Neural progenitor cell (in vitro differentiated cells): Measurements from ENCODE around the gene TAF8. TPM values are rescaled to one million over a fixed set of nuclear protein-coding genes. Genes with fewer than 3 reads are reported as not detected.
A peak's percentile ranks its signal among the peaks of the same experiment; 100 is the strongest.

Experiments used
- DNase-seq: peaks from one replicate; pipeline ENCODE4 v3.0.0-alpha.2; 2016; ENCODE audit warnings: low spot score
- H2AFZ ChIP-seq: fragments of 200-600 bp; sonication (generic); replicated peaks from 2 replicates; pipeline ENCODE4 v1.6.1; 2016; ENCODE audit warnings: antibody characterized with exemption
- H3F3A ChIP-seq: fragments of 200-600 bp; sonication (generic); 2 replicates; pipeline ENCODE4 v1.6.1; 2016; ENCODE audit warnings: antibody characterized with exemption, low read depth
- H3K27ac ChIP-seq: fragments of 200-600 bp; sonication (generic); 2 replicates; pipeline ENCODE4 v1.5.1; 2016; ENCODE audit warnings: mild to moderate bottlenecking
- H3K27me3 ChIP-seq: fragments of 200-600 bp; sonication (generic); 2 replicates; pipeline ENCODE4 v1.6.1; 2016; ENCODE audit warnings: mild to moderate bottlenecking, moderate library complexity
- H3K36me3 ChIP-seq: fragments of 200-600 bp; sonication (generic); 2 replicates; pipeline ENCODE4 v1.5.1; 2016
- H3K4me1 ChIP-seq: fragments of 200-600 bp; sonication (generic); 2 replicates; pipeline ENCODE4 v1.6.1; 2016; ENCODE audit warnings: mixed run types
- H3K4me2 ChIP-seq: fragments of 200-600 bp; sonication (generic); 2 replicates; pipeline ENCODE4 v1.6.1; 2016
- H3K4me3 ChIP-seq: fragments of 200-600 bp; sonication (generic); 2 replicates; pipeline ENCODE4 v1.5.1; 2016
- H3K79me2 ChIP-seq: fragments of 200-600 bp; sonication (generic); 2 replicates; pipeline ENCODE4 v1.6.1; 2016; ENCODE audit warnings: low read depth
- H3K9ac ChIP-seq: fragments of 200-600 bp; sonication (generic); 2 replicates; pipeline ENCODE4 v1.6.1; 2016
- H3K9me3 ChIP-seq: fragments of 200-600 bp; sonication (generic); 2 replicates; pipeline ENCODE4 v1.5.1; 2016; ENCODE audit warnings: low read depth
- H4K20me1 ChIP-seq: fragments of 200-600 bp; sonication (generic); 2 replicates; pipeline ENCODE4 v1.6.1; 2016; ENCODE audit warnings: low read depth
- H3K27ac Mint-ChIP-seq: 3 replicates; pipeline ENCODE4 v1.8.0; 2021; ENCODE audit warnings: mixed read lengths
- H3K27me3 Mint-ChIP-seq: 2 replicates; pipeline ENCODE4 v1.8.0; 2022; ENCODE audit warnings: low read depth, mild to moderate bottlenecking, inconsistent platforms, moderate library complexity, mixed read lengths; ENCODE audit not compliant: insufficient read depth
- H3K36me3 Mint-ChIP-seq: 3 replicates; pipeline ENCODE4 v1.8.0; 2021; ENCODE audit warnings: mixed read lengths
- H3K4me1 Mint-ChIP-seq: 3 replicates; pipeline ENCODE4 v1.8.0; 2021; ENCODE audit warnings: mixed read lengths
- H3K4me3 Mint-ChIP-seq: 3 replicates; pipeline ENCODE4 v1.8.0; 2021; ENCODE audit warnings: mild to moderate bottlenecking, moderate library complexity, mixed read lengths
- H3K9me3 Mint-ChIP-seq: 3 replicates; pipeline ENCODE4 v1.8.0; 2020; ENCODE audit warnings: mixed read lengths
- EZH2 ChIP-seq: fragments of 200-600 bp; sonication (generic); IDR thresholded peaks from 2 replicates; pipeline ENCODE4 v1.6.1; 2017; ENCODE audit warnings: antibody characterized with exemption, mild to moderate bottlenecking, moderate library complexity
- EZH2phosphoT487 ChIP-seq: fragments of 200-600 bp; sonication (generic); IDR thresholded peaks from 2 replicates; pipeline ENCODE4 v1.6.1; 2017; ENCODE audit warnings: antibody characterized with exemption
- total RNA-seq: library from RNA; depleted of rRNA; stranded (reverse); fragments of >200 nt; gene quantifications from 2 replicates; pipeline ENCODE4 v1.2.3, GENCODE V29; 2015; ENCODE audit warnings: low replicate concordance
- TF ChIP-seq, protein P1 (sequence below): fragments of 200-600 bp; sonication (generic); IDR thresholded peaks from 2 replicates; pipeline ENCODE4 v1.5.1; 2017; ENCODE audit warnings: antibody characterized with exemption, mild to moderate bottlenecking

Gene TAF8
- total RNA-seq, 1 donor from 2014 or later = 38.0 TPM

DNA sequence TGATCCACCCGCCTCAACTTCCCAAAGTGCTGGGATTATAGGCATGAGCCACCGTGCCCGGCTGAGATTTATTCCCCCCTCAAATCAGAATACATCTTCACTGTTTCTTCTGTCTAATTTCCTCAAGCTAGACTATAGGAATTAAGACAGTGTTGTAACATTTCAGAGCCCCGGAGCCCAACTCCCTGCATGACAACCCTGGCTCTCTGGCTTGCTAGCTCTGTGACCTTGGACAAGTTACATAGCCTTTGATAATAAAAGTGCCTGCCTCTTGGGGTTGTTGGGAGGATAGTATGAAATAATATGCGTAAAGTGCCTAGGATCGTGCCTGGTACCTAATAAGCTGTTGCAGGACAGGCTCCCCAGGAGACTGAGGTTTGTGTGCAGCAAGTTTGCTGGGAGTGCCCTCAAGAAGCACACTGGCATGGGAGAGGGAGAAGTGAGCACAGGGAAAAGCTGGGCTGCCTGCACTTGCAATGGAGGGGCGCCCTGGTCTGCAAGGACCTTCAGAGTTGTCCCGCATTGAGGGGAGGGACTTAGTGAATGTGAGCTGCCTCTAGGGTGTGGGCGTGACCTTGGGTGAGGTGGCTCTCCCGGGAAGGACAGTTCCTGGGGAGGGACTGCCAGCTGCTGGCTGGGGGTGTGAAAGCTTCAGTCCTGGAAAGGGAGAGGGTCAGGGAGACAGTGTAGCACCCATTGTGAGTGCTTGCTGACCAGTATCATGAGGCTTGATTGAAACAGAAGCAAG is 43.4 kb downstream of the TAF8 start:
- no peak overlapping the region for H2AFZ ChIP-seq
- no peaks in the 10 kb centered on the region for H3K9me3 ChIP-seq
- no peak overlapping the region for H3K4me2 ChIP-seq
- Mint-ChIP-seq H3K27me3 (peaks cover 2% of the 10 kb centered on the region), H3K4me3 (no peak overlapping the region), H3K4me1 (peaks cover 1% of the 10 kb centered on the region), H3K9me3 (no peaks in the 10 kb centered on the region), H3K36me3 (no peaks in the 10 kb centered on the region), H3K27ac (peak overlapping the region; percentile 60)
- H3K4me1 ChIP-seq = no peaks in the 10 kb centered on the region
- H3K9ac ChIP-seq = no peak overlapping the region
- no peak for DNase-seq
- no peaks in the 10 kb centered on the region for H3K36me3 ChIP-seq
- no peaks in the 10 kb centered on the region for H3F3A ChIP-seq
- no peaks in the 10 kb centered on the region for H4K20me1 ChIP-seq
- no peaks in the 10 kb centered on the region for H3K79me2 ChIP-seq
- no peak overlapping the region for H3K4me3 ChIP-seq
- H3K27ac ChIP-seq = no peak overlapping the region
- TF ChIP-seq, protein P1, sequence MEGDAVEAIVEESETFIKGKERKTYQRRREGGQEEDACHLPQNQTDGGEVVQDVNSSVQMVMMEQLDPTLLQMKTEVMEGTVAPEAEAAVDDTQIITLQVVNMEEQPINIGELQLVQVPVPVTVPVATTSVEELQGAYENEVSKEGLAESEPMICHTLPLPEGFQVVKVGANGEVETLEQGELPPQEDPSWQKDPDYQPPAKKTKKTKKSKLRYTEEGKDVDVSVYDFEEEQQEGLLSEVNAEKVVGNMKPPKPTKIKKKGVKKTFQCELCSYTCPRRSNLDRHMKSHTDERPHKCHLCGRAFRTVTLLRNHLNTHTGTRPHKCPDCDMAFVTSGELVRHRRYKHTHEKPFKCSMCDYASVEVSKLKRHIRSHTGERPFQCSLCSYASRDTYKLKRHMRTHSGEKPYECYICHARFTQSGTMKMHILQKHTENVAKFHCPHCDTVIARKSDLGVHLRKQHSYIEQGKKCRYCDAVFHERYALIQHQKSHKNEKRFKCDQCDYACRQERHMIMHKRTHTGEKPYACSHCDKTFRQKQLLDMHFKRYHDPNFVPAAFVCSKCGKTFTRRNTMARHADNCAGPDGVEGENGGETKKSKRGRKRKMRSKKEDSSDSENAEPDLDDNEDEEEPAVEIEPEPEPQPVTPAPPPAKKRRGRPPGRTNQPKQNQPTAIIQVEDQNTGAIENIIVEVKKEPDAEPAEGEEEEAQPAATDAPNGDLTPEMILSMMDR = no peak
- TF ChIP-seq EZH2 (no peak), EZH2phosphoT487 (no peak)
- H3K27me3 ChIP-seq = peaks cover 2% of the 10 kb centered on the region

DNA sequence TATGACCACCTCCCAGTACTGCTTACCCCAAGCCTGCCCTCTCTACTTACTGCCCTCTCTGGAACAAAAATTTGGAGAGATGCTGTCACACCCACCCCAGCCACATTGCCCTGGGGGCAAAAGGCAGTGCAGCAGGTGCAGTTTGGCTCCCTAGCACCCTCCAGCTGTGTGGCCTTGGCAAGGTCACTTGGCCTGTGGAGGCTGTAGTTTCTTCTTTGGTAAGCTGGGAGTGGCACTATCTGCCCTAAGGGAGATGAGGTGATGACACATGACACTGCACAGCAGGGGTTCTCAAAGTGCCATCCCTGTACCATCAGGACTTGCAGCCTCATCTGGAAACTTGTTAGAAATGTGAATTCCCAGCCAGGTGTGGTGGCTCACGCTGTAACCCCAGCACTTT is 44.8 kb downstream of the TAF8 start:
- H3K27ac Mint-ChIP-seq = no peak overlapping the region
- Histone ChIP-seq H2AFZ (no peak overlapping the region), H3K36me3 (no peaks in the 10 kb centered on the region), H3K4me1 (no peaks in the 10 kb centered on the region), H3K27me3 (peaks cover 2% of the 10 kb centered on the region), H3K4me2 (no peak overlapping the region), H4K20me1 (no peaks in the 10 kb centered on the region), H3K9me3 (no peaks in the 10 kb centered on the region), H3K9ac (no peak overlapping the region), H3K27ac (no peak overlapping the region), H3K79me2 (no peaks in the 10 kb centered on the region), H3K4me3 (no peak overlapping the region), H3F3A (no peaks in the 10 kb centered on the region)
- H3K9me3 Mint-ChIP-seq = no peaks in the 10 kb centered on the region
- no peaks in the 10 kb centered on the region for H3K36me3 Mint-ChIP-seq
- peaks cover 3% of the 10 kb centered on the region for H3K27me3 Mint-ChIP-seq
- H3K4me3 Mint-ChIP-seq = no peak overlapping the region
- no peak for TF ChIP-seq EZH2
- TF ChIP-seq, protein P1 = no peak
- TF ChIP-seq EZH2phosphoT487 = no peak
- no peak for DNase-seq
- peaks cover 9% of the 10 kb centered on the region for H3K4me1 Mint-ChIP-seq

DNA sequence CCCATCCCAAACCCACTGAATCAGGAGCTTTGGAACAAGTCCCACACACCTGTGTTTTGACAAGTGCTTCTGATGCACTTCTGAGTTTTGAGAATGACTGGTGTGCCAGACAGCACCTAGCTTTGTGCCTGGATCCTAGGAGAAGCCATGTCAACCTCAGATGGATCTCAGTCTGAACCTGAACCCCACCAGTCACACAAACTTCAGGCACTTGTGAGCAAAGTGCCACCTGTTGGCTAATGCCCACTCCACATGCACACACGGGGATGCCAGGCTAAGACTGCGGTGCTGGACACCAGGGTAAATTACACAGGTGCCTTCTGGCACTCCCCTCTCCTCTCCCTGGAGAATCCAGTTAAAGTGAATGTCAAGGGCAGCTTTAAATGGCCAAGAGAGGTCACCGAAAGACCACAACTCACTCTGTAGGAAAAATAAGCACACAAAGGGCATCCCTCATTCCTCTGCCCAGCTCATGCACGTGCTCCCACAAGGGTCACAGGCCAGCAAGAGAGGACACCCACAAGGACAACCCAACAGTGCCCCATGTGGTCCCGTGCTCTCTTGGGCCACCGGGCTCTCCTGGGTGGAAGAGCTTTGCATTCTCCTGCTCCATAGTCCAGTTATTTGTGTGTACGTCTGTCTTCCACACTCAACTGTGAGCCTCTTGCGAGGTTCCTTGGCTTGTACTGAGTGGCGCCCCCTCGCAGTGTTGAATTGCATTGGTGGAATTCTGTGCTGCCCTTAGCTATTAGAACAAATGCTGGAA is 45.6 kb downstream of the TAF8 start:
- H3K9me3 Mint-ChIP-seq = no peaks in the 10 kb centered on the region

More for the DNA sequence above, 45.6 kb downstream of the TAF8 start:
- H3K4me3 Mint-ChIP-seq = no peak overlapping the region
- Histone ChIP-seq H3K4me3 (no peak overlapping the region), H4K20me1 (no peaks in the 10 kb centered on the region), H3K36me3 (no peaks in the 10 kb centered on the region), H3K9ac (no peak overlapping the region), H3K79me2 (no peaks in the 10 kb centered on the region), H3K4me1 (no peaks in the 10 kb centered on the region), H3K4me2 (no peak overlapping the region), H3F3A (no peaks in the 10 kb centered on the region), H2AFZ (peak overlapping the region; percentile 22), H3K9me3 (no peaks in the 10 kb centered on the region), H3K27ac (no peak overlapping the region), H3K27me3 (peaks cover 2% of the 10 kb centered on the region)
- TF ChIP-seq EZH2phosphoT487 = no peak
- TF ChIP-seq, protein P1 = peak; percentile 46
- H3K36me3 Mint-ChIP-seq = no peaks in the 10 kb centered on the region
- DNase-seq = peak; percentile 28
- H3K4me1 Mint-ChIP-seq = peaks cover 12% of the 10 kb centered on the region
- H3K27me3 Mint-ChIP-seq = peaks cover 5% of the 10 kb centered on the region
- H3K27ac Mint-ChIP-seq = no peak overlapping the region
